GM19239 (cell line): Measurements from ENCODE around the gene SEMA5A.

ENCODE experiments used
- DNase-seq: peaks from one replicate; pipeline ENCODE4 v3.0.0; 2011; ENCODE audit warnings: low spot score; ENCODE audit not compliant: insufficient read length
- FAIRE-seq: peaks from 2 replicates; lab custom pipeline; 2011; peaks lifted over from hg19 to GRCh38; lab: Jason Lieb, UNC

The SEMA5A gene

DNA sequence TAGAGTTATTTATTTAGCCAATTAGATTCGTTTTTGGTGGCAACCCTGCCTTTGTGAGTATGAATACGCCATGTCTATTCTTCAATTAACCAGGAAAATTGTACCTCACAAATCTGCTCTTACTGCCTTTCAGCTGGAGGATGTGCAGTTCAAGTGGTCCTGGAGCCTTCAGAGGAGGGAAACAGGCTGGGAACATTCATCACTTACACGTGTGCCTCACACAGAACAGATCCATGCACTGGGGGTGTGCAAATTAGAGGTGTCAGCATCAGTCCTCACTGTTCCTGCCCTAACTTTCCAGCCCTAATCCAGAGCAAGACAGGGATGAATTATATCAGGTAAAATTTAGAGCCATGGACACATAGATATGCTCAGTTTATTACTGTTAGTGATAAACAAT, 65.4 kb downstream of the SEMA5A start:
- DNase-seq: no peak
- FAIRE-seq: no peak

DNA sequence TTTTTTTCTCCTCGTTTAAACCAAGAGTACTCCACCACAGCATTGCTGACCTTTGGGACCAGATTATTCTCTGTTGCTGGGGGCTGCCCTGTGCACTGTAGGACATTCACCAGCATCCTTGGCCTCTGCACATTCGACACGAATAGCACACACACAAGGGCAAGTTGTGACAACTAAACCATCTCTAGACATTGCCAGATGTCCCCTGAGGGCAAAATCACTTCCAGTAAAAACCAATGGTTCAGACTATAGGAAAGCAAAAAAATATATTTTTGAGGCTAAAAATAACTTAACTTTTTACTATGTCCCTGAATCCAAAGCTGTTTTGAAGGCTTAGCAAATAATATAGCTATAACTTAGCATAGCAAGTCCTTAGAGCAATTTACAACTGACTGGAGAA, 65.9 kb downstream of the SEMA5A start:
- FAIRE-seq: no peak
- no peak for DNase-seq

DNA sequence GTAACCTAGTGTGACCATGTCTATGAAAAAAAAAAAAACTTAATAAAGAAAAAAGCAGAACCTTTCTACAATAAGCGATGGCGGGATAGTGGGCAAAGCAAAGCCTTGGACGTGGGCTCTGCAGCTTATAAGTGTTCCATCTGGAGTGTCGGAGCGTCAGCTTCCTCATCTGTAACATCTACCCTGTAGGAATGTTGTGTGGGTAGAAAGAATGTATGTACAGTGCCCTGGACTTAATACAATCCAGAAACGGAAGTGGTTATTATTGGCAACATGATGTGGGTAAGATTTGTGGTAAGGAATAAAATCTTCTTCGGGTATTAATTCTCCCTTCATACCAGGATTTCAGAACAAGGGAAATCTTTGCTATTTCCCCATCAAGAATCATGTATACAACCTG, 66.5 kb downstream of the SEMA5A start:
- FAIRE-seq (no peak), DNase-seq (no peak)

GRCh38 chr5:9477537-9477936, 68.3 kb downstream of the SEMA5A start:
- FAIRE-seq (no peak), DNase-seq (no peak)

DNA sequence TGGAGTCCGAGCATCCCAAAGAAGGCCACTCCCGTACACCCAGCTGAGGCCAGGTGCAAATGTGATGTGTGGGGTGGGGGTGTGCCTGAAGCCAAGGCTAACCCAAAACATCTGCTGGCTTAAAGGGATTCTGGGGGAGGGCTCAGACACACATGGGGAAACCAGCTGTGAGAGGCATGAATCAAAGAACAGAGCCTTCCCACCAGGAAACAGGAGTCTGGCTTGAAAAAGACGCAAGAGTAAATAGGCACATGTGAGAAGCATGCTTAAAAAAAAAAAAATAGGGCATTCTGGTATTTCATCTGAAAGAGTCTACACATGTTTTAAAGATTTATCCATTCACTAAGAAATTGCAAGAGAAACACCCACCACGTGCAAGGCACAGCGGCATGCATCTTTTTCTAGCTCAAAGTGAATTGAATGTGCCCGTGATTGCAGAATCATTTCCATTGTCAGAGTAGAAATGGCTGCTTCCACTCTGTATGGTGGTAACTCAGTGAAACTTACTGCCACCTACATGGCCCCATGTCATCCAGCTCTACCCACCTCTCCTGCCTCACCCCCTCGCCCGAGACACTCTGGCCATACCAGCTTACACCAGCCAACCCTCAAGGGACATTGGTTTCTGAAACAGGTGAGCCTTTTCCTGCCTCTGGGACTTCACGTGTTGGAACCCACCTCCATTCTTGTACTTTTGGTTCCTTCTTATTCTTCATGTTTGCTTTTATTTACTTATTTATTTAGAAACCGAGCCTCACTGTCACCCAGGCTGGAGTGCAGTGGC, 71.5 kb downstream of the SEMA5A start:
- DNase-seq (no peak), FAIRE-seq (no peak)

DNA sequence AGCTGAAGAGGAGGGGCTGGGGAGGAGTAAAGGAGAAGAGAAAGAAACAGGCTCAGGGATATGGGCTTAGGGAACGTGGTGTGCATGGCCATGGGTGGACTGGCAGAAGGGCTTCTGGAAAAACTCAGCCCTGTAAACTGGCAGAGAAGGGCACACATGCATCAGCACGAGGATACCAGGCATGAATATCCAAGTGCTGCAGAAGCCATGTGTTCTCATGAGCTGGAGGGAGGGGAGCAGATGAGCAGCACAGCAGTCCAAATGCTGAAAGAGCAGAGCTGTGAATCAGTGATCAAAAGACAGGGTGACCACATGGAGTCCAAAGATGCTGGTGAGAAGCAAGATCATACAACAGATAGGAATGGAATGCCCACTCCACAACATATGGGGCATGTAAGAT, 72.3 kb downstream of the SEMA5A start:
- DNase-seq (no peak), FAIRE-seq (no peak)

GRCh38 chr5:9470410-9470809, 75.5 kb downstream of the SEMA5A start:
- FAIRE-seq: no peak
- DNase-seq: no peak

DNA sequence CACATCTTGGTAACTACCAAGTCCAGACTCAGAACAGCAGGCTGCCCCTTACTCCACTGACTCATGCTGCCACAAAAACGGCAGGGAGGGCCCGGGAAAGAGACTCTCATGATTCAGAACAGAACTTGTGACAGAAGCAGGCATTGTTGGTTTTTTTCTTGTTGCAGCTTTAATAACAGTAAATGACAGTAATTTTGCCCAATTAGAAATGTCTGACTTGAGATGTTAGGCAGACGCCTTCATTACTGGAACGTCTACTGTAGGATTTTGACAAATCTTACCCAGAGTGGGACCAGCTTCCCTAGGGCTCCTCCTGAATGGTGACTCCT, 77.9 kb downstream of the SEMA5A start:
- FAIRE-seq: no peak
- no peak for DNase-seq

DNA sequence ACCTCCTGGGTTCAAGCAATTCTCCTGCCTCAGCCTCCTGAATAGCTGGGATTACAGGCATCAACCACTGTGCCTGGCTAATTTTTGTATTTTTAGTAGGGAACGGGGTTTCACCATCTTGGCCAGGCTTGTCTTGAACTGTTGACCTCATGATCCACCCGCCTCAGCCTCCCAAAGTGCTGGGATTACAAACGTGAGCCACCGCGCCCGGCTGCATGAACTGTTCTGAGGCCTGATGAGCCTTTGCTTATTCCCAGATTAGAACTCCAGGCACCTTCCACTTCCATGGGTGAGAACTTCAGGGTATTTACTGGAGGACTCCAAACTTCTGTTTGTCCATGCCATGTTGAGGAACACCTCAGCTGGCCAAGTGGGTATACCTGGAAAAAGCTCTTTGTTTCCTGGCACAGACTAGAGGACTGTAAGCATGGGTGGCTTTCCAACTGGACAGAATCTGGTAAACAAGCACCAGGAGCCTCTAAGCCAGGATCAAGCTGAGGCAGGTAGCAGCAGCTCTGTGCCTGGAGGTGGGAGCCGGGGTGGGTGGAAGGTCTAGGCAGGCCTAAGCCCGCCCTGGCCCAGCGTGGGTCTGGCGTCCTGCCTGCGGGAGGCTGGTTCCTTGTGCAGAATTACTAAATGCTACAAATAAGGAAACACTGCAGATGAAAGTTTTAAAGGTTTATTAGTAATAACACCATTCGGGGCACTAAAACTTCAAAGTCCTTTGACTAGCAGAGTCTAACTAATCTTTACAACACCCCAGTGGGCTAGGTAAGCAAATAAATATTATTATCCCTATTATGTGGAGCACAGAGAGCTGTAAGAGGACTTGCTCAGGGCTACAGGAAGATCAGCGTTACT, 78.4 kb downstream of the SEMA5A start:
- DNase-seq: no peak

DNA sequence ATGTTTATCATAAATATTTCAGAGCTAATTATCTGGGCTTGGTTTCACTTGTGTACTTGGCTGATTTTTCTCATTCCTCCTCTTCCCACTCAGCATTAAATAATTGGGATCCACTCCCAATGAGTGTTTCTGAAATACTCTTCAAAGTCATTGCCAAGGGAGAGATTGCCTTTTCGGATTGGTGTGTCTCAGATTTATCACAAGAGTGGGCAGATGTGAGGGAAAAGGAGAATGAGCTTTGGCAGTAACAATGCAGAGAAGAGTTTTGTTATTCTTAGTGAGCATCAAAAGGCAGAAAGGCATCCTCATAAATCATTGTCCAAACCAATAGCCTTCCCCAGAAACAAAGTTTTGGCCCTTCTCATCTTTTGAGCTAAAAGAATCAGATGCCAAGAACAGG, 79.2 kb downstream of the SEMA5A start:
- FAIRE-seq: no peak
- DNase-seq: no peak

More for the DNA sequence above, 78.4 kb downstream of the SEMA5A start:
- no peak for FAIRE-seq

- DNase-seq (no peak), FAIRE-seq (no peak)
These were observed 81.4 kb downstream of the SEMA5A start for GRCh38 chr5:9464478-9464877.

GRCh38 chr5:9462109-9462508, 83.8 kb downstream of the SEMA5A start:
- no peak for DNase-seq
- FAIRE-seq: no peak

GRCh38 chr5:9460885-9461645, 84.8 kb downstream of the SEMA5A start:
- no peak for DNase-seq
- FAIRE-seq: no peak

DNA sequence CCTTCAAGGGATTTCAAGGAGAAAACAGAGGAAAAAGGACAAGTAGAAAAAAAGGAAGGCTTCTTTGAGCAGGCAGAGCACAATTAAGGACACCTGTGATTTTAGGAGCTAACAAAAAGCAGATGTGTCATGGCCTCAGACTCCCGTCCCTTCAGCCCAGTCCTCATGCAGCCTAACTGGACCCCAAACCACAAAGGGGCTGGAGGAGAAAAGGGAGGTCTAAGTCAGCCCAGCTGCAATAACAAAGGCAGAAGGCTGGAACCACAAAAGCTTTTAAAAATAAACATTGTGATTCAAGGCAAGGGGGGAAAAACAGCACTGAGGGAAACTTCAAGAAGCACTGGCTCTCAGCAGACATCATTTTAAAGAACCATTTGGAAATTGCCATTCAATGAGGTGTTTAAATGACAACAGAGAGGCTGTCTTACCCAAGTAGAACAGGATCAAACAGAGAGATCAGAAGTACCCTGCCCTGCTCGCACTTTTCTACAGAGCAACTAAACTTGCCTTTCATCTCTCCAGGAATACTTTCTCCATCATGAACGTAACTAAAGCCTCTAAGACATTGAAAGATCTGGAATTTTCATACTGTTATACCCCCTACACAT, 89.3 kb downstream of the SEMA5A start:
- FAIRE-seq (no peak), DNase-seq (no peak)

GRCh38 chr5:9455826-9456434, 89.9 kb downstream of the SEMA5A start:
- FAIRE-seq (no peak), DNase-seq (no peak)

DNA sequence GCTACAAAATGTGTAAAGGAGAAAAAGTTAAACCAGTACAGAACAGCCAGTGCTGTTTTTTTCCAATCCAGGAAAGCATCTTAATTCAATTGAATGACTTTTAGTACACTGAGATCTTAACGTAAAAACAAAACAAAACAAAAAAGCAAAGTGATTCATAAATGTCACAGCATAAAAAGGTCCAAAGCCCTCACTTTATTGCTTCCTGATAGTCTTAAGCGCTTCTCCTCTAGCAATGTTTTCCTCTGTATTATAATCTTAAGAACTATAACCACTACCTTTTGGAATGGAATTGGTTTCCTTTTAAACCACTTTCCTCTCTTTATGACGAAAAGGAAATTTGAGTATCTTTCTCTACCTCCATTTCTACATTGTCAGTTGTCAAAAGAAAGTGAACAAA, 91.4 kb downstream of the SEMA5A start:
- DNase-seq (no peak), FAIRE-seq (no peak)

GRCh38 chr5:9454012-9454481, 91.8 kb downstream of the SEMA5A start:
- FAIRE-seq (no peak), DNase-seq (no peak)

GRCh38 chr5:9453480-9454011, 92.3 kb downstream of the SEMA5A start:
- FAIRE-seq: no peak
- no peak for DNase-seq

GRCh38 chr5:9452181-9452580, 93.7 kb downstream of the SEMA5A start:
- no peak for FAIRE-seq
- DNase-seq: no peak

GRCh38 chr5:9451037-9451436, 94.8 kb downstream of the SEMA5A start:
- FAIRE-seq (no peak), DNase-seq (no peak)
